Limb (tissue), 2 donors: Measurements from ENCODE around the gene FGGY.
"Not testable (repeated sequence)": the region's sequence is repeated elsewhere in the genome, so short reads cannot be mapped to it uniquely, and the experiment has no call there.

ENCODE experiments used
- DNase-seq, 2 donors: peaks; one replicate each; pipeline ENCODE4 v3.0.0-alpha.2; 2016; ENCODE audit errors: extremely low spot score in 2 of 2

The FGGY gene

GRCh38 chr1:59296358-59297256 lies at the start of gene FGGY:
FGGY (plus strand) TSS chr1:59297094; CDS start chr1:59321550, 24,456 bp downstream.
- DNase-seq, result peak; percentile 95 to 98

GRCh38 chr1:59248758-59249157 lies 48.1 kb upstream of the FGGY start:
- no peak for DNase-seq

GRCh38 chr1:59249396-59250137 lies 47.3 kb upstream of the FGGY start:
- no peak for DNase-seq

GRCh38 chr1:59251061-59251460 lies 45.8 kb upstream of the FGGY start:
- DNase-seq, result not testable (repeated sequence)

- DNase-seq, result not testable (repeated sequence)
Measured at GRCh38 chr1:59256429-59256828, 40.5 kb upstream of the FGGY start.

- DNase-seq, result no peak
Measured at GRCh38 chr1:59258412-59259032, 38.4 kb upstream of the FGGY start.

GRCh38 chr1:59261537-59261936 lies 35.4 kb upstream of the FGGY start:
- peak in 1 of 2 donors; percentile 64 for DNase-seq

- no peak for DNase-seq
Measured at GRCh38 chr1:59262631-59263030, 34.3 kb upstream of the FGGY start.

- no peak for DNase-seq
Measured at GRCh38 chr1:59263111-59263510, 33.8 kb upstream of the FGGY start.

GRCh38 chr1:59265622-59266021 lies 31.3 kb upstream of the FGGY start:
- DNase-seq, result no peak

GRCh38 chr1:59266180-59266926 lies 30.5 kb upstream of the FGGY start:
- DNase-seq, result no peak

GRCh38 chr1:59266927-59267293 lies 30.0 kb upstream of the FGGY start:
- DNase-seq, result no peak

- DNase-seq, result no peak
Measured at GRCh38 chr1:59268406-59268805, 28.5 kb upstream of the FGGY start.

GRCh38 chr1:59271561-59272260 lies 25.2 kb upstream of the FGGY start:
- DNase-seq, result no peak

- no peak for DNase-seq
Measured at GRCh38 chr1:59272507-59272906, 24.4 kb upstream of the FGGY start.

- no peak for DNase-seq
Measured at GRCh38 chr1:59276439-59276851, 20.4 kb upstream of the FGGY start.

- DNase-seq, result no peak
Measured at GRCh38 chr1:59278780-59279354, 18.0 kb upstream of the FGGY start.

GRCh38 chr1:59279645-59280044 lies 17.2 kb upstream of the FGGY start:
- no peak for DNase-seq

- no peak for DNase-seq
Measured at GRCh38 chr1:59282951-59283350, 13.9 kb upstream of the FGGY start.

- DNase-seq, result no peak
Measured at GRCh38 chr1:59285691-59286090, 11.2 kb upstream of the FGGY start.
